ENCODE data around the gene ADAM12. TPM values are rescaled to one million over a fixed set of nuclear protein-coding genes. Genes with fewer than 3 reads are reported as not detected.

The ADAM12 gene
- total RNA-seq, 1 experiment from 2014 or later: 0.24 TPM

DNA sequence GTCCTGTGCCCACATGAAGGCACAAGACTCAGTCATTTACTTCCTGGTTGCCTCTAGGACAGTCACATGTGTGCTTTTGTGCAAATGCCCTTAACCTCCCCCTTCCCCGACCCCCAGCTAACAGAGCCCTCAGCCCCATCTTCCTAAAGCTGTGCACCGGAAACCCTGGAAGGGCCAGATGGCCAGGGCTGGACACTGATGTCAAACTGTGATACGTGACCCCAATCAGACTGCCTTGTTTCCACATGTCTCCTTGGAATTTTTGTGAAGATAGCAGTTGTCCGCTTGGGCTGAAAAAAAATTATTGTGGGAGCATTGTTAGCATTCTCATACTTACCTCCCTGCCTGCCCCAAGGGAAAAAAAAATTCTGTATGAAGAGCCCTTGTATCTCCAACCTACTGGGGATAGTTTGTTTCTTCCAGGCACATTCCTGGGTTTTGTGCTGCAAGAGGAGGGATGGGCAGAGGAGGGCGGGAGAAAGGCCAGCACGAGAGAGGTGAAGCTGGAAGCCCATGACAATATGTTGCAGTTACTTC lies 17.0 kb upstream of the ADAM12 start:
- TF ChIP-seq, protein P1, sequence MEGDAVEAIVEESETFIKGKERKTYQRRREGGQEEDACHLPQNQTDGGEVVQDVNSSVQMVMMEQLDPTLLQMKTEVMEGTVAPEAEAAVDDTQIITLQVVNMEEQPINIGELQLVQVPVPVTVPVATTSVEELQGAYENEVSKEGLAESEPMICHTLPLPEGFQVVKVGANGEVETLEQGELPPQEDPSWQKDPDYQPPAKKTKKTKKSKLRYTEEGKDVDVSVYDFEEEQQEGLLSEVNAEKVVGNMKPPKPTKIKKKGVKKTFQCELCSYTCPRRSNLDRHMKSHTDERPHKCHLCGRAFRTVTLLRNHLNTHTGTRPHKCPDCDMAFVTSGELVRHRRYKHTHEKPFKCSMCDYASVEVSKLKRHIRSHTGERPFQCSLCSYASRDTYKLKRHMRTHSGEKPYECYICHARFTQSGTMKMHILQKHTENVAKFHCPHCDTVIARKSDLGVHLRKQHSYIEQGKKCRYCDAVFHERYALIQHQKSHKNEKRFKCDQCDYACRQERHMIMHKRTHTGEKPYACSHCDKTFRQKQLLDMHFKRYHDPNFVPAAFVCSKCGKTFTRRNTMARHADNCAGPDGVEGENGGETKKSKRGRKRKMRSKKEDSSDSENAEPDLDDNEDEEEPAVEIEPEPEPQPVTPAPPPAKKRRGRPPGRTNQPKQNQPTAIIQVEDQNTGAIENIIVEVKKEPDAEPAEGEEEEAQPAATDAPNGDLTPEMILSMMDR (conservative IDR thresholded peaks at IDR 0.05): no peak
- H4K20me1 ChIP-seq (ENCODE audit: control insufficient read depth, insufficient read depth, insufficient read length): no peaks in the 10 kb centered on the region
- no peak overlapping the region for H2AFZ ChIP-seq (ENCODE audit: low read length)
- no peak overlapping the region for H4K8ac ChIP-seq (replicated peaks; ENCODE audit: insufficient read length, low read depth, low read length)
- H2BK15ac ChIP-seq (ENCODE audit: low read depth, low read length): no peak overlapping the region
- H3K79me2 ChIP-seq (ENCODE audit: insufficient read depth, low read length): no peaks in the 10 kb centered on the region
- H3K4me1 Mint-ChIP-seq: peaks cover 11 to 17% of the 10 kb centered on the region in 2 experiments
- H3K23ac ChIP-seq (ENCODE audit: insufficient read length, low read depth, low read length): no peak overlapping the region
- peak overlapping the region in 1 of 3 experiments; percentile 40; a peak in 2 of 7 replicates for H3K27ac Mint-ChIP-seq
- H3K36me3 Mint-ChIP-seq (ENCODE audit: insufficient read depth in 1 of 3, low read depth in 3 of 3): no peaks in the 10 kb centered on the region; a peak in 2 of 7 replicates
- H4K5ac ChIP-seq (ENCODE audit: insufficient read length, low read depth, low read length): no peak overlapping the region
- H3K79me1 ChIP-seq (ENCODE audit: insufficient read depth, low read depth, low read length, poor library complexity, severe bottlenecking): no peaks in the 10 kb centered on the region
- H3K27ac ChIP-seq (ENCODE audit: insufficient read length, low read depth, low read length): no peak overlapping the region
- H3K4me1 ChIP-seq (ENCODE audit: insufficient read depth, low read length): peaks cover 5% of the 10 kb centered on the region; the same call in 1 of the 2 replicates
- H3T11ph ChIP-seq (ENCODE audit: low read length): no peak overlapping the region
- H3K18ac ChIP-seq (ENCODE audit: insufficient read length, low read depth, low read length): no peak overlapping the region
- no peak overlapping the region for H2AK5ac ChIP-seq (ENCODE audit: insufficient read length, low read length)
- no peak overlapping the region for H4K91ac ChIP-seq (ENCODE audit: insufficient read length, low read depth, low read length)
- DNase-seq: no peak
- H2BK5ac ChIP-seq (ENCODE audit: insufficient read length, low read length): no peak overlapping the region
- H3K14ac ChIP-seq (ENCODE audit: insufficient read depth, low read length): no peak overlapping the region
- H3K23me2 ChIP-seq (ENCODE audit: insufficient read length, low read depth, low read length, poor library complexity, severe bottlenecking): no peaks in the 10 kb centered on the region
- H3K27me3 ChIP-seq (ENCODE audit: insufficient read depth, low read length): no peaks in the 10 kb centered on the region
- no peaks in the 10 kb centered on the region for H3K9me3 ChIP-seq (ENCODE audit: control insufficient read depth, low read depth, low read length)
- H3K4ac ChIP-seq (ENCODE audit: low read depth, low read length): no peak overlapping the region
- no peak overlapping the region for H2BK20ac ChIP-seq (ENCODE audit: low read depth, low read length, poor library complexity, severe bottlenecking)
- H3K9ac ChIP-seq (ENCODE audit: extremely low read depth, insufficient read length, low read length): no peak overlapping the region
- WGBS (ENCODE audit: extremely low coverage, insufficient read length, low lambda C conversion rate): no CpG with 5 or more reads among the region's 6 CpGs
- peaks cover 2 to 4% of the 10 kb centered on the region in 2 experiments; a peak in 2 of 5 replicates for H3K9me3 Mint-ChIP-seq
- H3K56ac ChIP-seq (ENCODE audit: insufficient read length, low read depth, low read length): no peak overlapping the region
- no peaks in the 10 kb centered on the region for H3K27me3 Mint-ChIP-seq (ENCODE audit: low read depth)
- H3K4me2 ChIP-seq (ENCODE audit: insufficient read depth, insufficient read length, low read length): no peak overlapping the region
- H2BK120ac ChIP-seq (ENCODE audit: low read depth, low read length, poor library complexity, severe bottlenecking): no peak overlapping the region
- H2BK12ac ChIP-seq (ENCODE audit: insufficient read length, low read depth, low read length): no peak overlapping the region
- no peak overlapping the region for H3K4me3 Mint-ChIP-seq

Data from H9 (cell line).